Cardiac fibroblast (primary cell): ENCODE data around the gene CCL5.

ENCODE experiments used
- DNase-seq, 2 donors: peaks; one replicate each; pipeline versions ENCODE4 v3.0.0 to v3.0.0-alpha.2; 2010; ENCODE audit warnings: low read depth in 2 of 2
- H3K4me3 ChIP-seq, 2 donors: replicated peaks in 1 of 2; 1 replicate in 1 of 2; 2 replicates in 1 of 2; pipeline ENCODE4 v1.5.1; 2011; ENCODE audit warnings: low read depth in 2 of 2, low read length in 2 of 2, mild to moderate bottlenecking in 2 of 2, moderate library complexity in 1 of 2
- TF ChIP-seq, protein P1 (sequence below): IDR thresholded peaks from one replicate; pipeline ENCODE4 v1.5.1; 2011; ENCODE audit warnings: low read depth, mild to moderate bottlenecking, low read length, inconsistent platforms

CCL5 gene

DNA sequence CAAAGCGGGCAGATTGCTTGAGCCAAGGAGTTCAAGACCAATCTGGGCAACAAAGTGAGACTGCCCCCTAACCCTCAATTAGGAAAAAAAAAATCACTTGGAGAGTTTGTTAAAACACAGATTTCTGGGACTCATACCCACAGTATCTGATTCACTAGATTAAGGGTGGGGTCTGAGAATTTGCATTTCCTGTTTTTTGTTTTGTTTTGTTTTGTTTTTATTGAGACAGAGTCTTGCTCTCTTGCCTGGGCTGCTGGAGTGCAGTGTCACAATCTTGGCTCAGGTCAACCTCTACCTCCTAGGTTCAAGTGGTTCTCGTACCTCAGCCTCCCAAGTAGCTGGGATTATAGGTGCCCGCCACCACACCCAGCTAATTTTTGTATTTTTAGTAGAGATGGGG, 12.6 kb downstream of the CCL5 start:
- TF ChIP-seq, protein P1, sequence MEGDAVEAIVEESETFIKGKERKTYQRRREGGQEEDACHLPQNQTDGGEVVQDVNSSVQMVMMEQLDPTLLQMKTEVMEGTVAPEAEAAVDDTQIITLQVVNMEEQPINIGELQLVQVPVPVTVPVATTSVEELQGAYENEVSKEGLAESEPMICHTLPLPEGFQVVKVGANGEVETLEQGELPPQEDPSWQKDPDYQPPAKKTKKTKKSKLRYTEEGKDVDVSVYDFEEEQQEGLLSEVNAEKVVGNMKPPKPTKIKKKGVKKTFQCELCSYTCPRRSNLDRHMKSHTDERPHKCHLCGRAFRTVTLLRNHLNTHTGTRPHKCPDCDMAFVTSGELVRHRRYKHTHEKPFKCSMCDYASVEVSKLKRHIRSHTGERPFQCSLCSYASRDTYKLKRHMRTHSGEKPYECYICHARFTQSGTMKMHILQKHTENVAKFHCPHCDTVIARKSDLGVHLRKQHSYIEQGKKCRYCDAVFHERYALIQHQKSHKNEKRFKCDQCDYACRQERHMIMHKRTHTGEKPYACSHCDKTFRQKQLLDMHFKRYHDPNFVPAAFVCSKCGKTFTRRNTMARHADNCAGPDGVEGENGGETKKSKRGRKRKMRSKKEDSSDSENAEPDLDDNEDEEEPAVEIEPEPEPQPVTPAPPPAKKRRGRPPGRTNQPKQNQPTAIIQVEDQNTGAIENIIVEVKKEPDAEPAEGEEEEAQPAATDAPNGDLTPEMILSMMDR: no peak

DNA sequence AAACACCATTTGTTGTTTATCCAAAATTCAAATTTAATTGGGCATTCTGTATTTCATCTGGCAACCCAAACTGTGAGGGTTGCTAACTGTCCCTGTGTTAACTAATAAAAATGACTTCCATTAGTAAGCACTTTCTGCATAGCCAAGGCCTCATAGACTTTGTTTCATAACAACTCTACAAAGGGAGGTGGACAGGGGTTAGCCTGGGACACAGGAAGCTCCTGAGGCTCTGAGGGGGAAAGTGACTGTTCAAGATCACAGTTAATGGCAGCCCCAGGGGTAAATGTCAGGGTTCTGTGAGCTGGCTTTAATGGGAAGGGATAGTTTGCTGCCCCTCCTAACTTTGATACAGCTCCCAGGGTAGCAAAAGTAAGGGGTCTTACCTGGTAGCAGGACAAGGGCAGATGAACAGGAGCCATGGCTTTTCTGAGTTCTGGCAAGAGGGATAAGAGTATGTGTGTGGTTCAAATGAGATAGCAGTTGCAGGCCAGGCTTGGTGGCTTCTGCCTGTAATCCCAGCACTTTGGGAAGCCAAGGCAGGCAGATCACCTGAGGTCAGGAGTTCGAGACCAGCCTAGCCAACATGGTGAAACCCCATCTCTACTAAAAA, 13.7 kb downstream of the CCL5 start:
- no peak overlapping the region for H3K4me3 ChIP-seq
- DNase-seq: peak; percentile 54 to 68
- TF ChIP-seq, protein P1: no peak

More for the DNA sequence above, 12.6 kb downstream of the CCL5 start:
- H3K4me3 ChIP-seq: no peak overlapping the region
- DNase-seq: no peak

DNA sequence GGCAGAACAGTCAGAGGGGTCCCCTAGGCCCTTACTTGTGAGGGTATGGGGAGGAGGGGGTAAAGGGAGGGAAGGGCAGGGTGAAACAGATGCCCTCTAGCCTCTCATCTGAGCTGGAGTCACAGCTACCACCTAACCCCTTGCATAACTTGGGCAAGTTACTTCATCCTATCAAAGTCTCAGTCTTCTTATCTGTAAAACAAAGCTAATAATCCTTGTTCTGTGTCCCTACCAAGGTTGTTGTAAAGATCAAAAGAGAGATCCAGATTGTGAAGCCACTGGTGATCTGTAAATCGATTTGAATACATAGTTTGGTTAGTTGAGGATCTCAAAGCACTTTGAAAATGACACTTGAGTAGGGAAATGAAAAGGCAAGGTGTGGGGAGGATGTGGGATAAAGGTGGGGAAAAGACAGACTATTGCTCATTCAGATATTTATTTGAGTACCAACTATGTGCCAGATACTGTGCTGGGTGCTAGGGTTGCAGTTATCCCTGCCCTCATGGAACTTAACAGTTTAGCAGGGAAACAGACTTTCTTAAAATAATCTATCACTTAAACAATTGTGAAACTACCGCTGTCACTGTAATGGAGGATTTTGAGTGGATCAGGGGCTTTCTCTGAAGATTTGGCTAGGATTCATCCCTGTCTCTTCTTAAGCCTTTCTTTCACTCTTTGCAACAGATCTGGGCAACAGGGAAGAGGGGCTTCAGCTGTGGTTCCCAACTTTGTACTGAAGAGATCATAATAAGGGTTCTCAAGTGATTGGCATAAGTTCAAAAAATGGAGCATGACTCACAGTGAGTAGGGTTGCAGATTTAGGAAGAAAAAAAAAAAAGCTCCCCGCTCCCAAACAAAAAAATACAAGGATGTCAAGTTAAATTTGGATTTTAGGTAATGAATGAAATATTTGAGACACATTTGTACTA, 14.5 kb downstream of the CCL5 start:
- DNase-seq: peak; percentile 67 to 80
- TF ChIP-seq, protein P1: no peak
- H3K4me3 ChIP-seq: no peak overlapping the region

DNA sequence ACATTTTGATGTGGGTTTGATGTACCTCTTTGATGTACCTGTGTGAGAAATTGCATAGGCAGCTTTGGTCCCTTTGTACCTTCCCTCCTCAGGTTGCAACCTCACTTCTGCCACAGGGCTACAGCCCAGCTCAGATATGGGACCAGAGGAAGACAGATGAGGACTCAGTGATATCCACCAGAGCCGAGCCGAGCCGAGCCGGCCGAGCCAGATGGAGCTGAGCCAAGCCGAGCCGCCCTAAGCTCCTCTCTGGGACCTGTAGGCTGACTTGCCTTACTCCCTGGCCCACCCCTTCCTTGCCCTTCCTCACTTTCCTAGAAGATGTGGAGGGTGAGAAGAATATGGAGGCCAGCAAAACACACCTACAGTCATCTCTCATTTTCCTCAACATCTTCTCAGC, 15.3 kb downstream of the CCL5 start:
- TF ChIP-seq, protein P1: no peak
- no peak for DNase-seq
- no peak overlapping the region for H3K4me3 ChIP-seq

DNA sequence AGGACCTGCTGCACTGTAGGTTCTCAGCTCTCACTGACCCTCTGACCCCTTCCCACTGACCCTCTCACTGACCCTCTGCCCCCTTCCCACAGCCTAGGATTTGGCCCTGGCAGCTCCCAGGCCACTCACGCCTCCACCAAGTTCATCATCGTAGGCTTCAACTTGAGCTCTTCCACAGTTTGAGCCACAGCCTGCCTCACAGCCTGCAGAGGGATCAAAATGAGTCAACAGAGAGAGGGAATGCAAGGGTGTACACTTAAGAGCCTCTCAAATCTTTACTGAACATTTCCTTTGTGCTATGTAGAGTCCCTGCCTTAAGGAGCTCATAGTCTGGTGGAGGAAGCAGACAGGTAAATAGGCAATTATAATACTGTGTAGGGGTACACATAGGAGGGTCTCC, 23.6 kb downstream of the CCL5 start:
- H3K4me3 ChIP-seq: no peak overlapping the region
- TF ChIP-seq, protein P1: no peak
- no peak for DNase-seq

DNA sequence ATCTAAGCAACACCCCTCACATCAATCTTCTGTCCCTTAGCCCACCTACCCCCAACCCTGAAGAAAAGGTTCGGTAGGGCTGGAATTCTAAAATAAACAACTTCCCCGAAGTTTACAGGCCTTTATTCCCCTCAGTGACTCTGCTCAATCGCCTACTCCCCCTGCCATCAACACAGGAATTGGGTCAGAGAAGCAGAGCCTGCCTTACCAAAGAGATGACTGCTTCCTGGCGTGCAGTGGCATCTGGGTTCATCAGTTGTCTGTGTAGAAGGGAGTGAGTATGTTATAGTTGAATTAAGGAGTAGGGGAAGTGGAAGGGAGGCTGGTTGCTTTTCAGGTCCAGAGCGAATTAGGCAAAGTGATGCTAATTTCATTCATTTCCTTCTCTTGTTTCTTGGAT, 24.2 kb downstream of the CCL5 start:
- DNase-seq: no peak
- TF ChIP-seq, protein P1: no peak
- no peak overlapping the region for H3K4me3 ChIP-seq
